ENCODE data around the gene ADAMTSL1.

- TF ChIP-seq CTCF (IDR thresholded peaks at IDR 0.05) (no peak), EP300 (IDR thresholded peaks at IDR 0.05) (no peak)
Measured at GRCh38 chr9:18911714-18912342, 437.9 kb downstream of the ADAMTSL1 start.
